Gastrocnemius medialis (tissue), 4 donors: Measurements from ENCODE around the gene CCNB3. TPM values are rescaled to one million over a fixed set of nuclear protein-coding genes. Genes with fewer than 3 reads are reported as not detected.

Experiments used
- ATAC-seq, 2 donors: fragments of 150-250 bp; one replicate each; pipeline ENCODE4 v1.9.1; 2016
- DNase-seq, 2 donors: peaks; one replicate each; pipeline ENCODE4 v3.0.0-alpha.2; 2019
- H3K27ac ChIP-seq, 4 donors: fragments of 200-600 bp; sonication (generic); 1 replicate in 1 of 4; 2 replicates in 3 of 4; pipeline ENCODE4 v1.5.1; 2016 to 2018; ENCODE audit warnings: mild to moderate bottlenecking in 2 of 4, moderate library complexity in 1 of 4
- H3K27me3 ChIP-seq, 3 donors: fragments of 200-600 bp; sonication (generic) in 2 of 3; 1 replicate in 1 of 3; 2 replicates in 2 of 3; pipeline versions ENCODE4 v1.5.1 to v1.6.0; 2016 to 2019; ENCODE audit warnings: mild to moderate bottlenecking in 1 of 3, moderate library complexity in 1 of 3
- H3K36me3 ChIP-seq, 2 donors: fragments of 200-600 bp; sonication (generic) in 1 of 2; one replicate each; pipeline ENCODE4 v1.5.1; 2017 to 2018
- H3K4me1 ChIP-seq, 2 donors: fragments of 200-600 bp; sonication (generic) in 1 of 2; one replicate each; pipeline ENCODE4 v1.5.1; 2016 to 2017; ENCODE audit warnings: mild to moderate bottlenecking in 2 of 2
- H3K4me3 ChIP-seq, 4 donors: fragments of 200-600 bp; sonication (generic) in 3 of 4; 1 replicate in 1 of 4; 2 replicates in 3 of 4; pipeline ENCODE4 v1.5.1; 2016 to 2019; ENCODE audit warnings: mild to moderate bottlenecking in 2 of 4
- H3K9me3 ChIP-seq, 3 donors: fragments of 200-600 bp; sonication (generic) in 2 of 3; 1 replicate in 1 of 3; 2 replicates in 2 of 3; pipeline ENCODE4 v1.5.1; 2016 to 2019
- POLR2A ChIP-seq, 2 donors: fragments of 450-650 bp; IDR thresholded peaks; one replicate each; pipeline ENCODE4 v1.6.1; 2017; ENCODE audit warnings: antibody characterized with exemption in 2 of 2, mild to moderate bottlenecking in 2 of 2, moderate library complexity in 2 of 2
- in situ Hi-C, 4 donors: fragments of 200-750 bp; cut with MboI; loops; one replicate each; pipeline versions ENCODE4 v1.15.0 to v1.8.0; 2017; ENCODE audit warnings: low sequenced_read_pairs in 4 of 4
- intact Hi-C: fragments of 100-400 bp; cut with DNase I; formaldehyde crosslinking; loops from one replicate; pipeline ENCODE4 v1.15.1; 2023; ENCODE audit warnings: low total_unique reads
- total RNA-seq, 4 donors: library from RNA; depleted of rRNA; stranded (reverse); fragments of >200 nt; gene quantifications; one replicate each; pipeline versions ENCODE4 v1.1.0 to v1.2.3, GENCODE V29; 2016
- TF ChIP-seq, protein P1 (sequence below), 5 experiments: fragments of 450-650 bp in 3 of 5; fragments of 200-600 bp in 2 of 5; sonication (generic) in 2 of 5; IDR thresholded peaks in 4 of 5; conservative IDR thresholded peaks in 1 of 5; 1 replicate in 4 of 5; 2 replicates in 1 of 5; pipeline ENCODE4 v1.5.1; 2016 to 2019; ENCODE audit warnings: antibody characterized with exemption in 5 of 5, mild to moderate bottlenecking in 3 of 5, moderate library complexity in 3 of 5

CCNB3 gene
- total RNA-seq, 4 donors from 2014 or later, result 0.26 to 2.4 (median 0.57) TPM

DNA sequence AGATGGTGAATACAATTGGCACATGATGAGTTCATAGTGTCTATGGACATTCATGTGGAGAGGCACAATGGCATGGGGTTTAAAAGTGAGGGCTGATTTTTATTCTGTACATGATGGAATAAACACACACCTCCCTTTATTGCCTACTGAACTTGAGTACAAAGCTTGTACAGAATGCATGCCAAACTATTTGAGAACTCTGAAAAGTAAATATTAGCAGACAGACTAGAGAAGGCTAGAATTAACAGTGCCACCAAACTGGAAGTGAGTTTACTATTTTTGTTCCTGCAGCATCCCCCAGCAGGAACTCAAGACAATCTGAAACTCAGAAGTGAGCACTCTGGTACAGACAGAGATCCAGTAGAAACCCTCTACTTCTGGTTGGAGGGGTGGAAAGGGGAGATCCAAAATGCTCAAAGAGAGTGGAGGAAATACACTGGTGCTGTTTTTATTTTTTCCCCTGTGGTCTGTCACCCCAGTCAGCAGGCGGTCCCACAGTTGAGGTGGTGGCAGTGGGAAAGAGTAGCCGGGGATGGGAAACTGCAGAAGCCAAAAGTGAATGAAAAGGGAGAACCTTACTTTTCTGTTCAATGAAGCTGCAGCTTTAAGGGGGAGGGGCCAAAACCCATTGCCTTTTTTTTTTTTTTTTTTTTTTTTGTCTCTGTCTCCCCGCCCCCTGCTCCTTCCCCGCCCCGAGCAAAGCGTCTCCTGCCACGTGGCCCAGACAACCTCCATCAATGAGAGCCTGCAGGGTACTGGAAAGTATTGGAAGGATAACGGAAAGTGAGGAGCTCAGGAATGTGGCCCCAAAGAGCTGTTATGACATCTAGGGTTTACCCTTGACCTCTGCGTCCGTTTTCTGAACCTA, 24.3 kb upstream of the CCNB3 start:
- Histone ChIP-seq H3K4me1 (no peaks in the 10 kb centered on the region), H3K27me3 (no peaks in the 10 kb centered on the region), H3K27ac (no peak overlapping the region), H3K36me3 (no peaks in the 10 kb centered on the region), H3K4me3 (no peak overlapping the region), H3K9me3 (no peaks in the 10 kb centered on the region)
- in situ Hi-C loops, result no loop called here
- ATAC-seq (no peak), DNase-seq (no peak)
- TF ChIP-seq, protein P1, sequence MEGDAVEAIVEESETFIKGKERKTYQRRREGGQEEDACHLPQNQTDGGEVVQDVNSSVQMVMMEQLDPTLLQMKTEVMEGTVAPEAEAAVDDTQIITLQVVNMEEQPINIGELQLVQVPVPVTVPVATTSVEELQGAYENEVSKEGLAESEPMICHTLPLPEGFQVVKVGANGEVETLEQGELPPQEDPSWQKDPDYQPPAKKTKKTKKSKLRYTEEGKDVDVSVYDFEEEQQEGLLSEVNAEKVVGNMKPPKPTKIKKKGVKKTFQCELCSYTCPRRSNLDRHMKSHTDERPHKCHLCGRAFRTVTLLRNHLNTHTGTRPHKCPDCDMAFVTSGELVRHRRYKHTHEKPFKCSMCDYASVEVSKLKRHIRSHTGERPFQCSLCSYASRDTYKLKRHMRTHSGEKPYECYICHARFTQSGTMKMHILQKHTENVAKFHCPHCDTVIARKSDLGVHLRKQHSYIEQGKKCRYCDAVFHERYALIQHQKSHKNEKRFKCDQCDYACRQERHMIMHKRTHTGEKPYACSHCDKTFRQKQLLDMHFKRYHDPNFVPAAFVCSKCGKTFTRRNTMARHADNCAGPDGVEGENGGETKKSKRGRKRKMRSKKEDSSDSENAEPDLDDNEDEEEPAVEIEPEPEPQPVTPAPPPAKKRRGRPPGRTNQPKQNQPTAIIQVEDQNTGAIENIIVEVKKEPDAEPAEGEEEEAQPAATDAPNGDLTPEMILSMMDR (IDR thresholded peaks at IDR 0.05 in 4 of 5, conservative IDR thresholded peaks at IDR 0.05 in 1 of 5), result no peak
- TF ChIP-seq POLR2A (IDR thresholded peaks at IDR 0.05), result no peak
- intact Hi-C loops, result no loop called here

DNA sequence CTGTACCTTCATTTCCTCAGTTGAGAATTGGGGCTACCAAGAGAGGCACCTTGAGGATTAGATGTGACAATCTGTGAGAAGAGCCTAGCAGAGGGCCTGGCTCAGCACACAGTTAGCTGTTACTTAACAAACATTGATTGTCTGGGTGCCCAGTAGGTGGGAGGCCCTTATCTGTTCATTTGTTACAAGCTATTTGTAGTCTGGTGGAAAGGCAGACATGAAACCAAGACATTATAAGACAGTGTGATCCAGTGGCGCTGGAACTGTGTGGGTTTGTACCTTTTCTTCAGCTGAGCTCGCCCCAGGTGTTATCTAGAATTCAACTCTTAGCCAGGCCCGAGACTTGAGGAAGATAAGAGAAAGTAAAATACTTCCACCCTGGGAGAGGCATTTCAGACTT, 20.7 kb upstream of the CCNB3 start:
- H3K4me3 ChIP-seq, result no peak overlapping the region
- H3K9me3 ChIP-seq, result no peaks in the 10 kb centered on the region
- no peak overlapping the region for H3K27ac ChIP-seq
- DNase-seq, result no peak
- H3K4me1 ChIP-seq, result no peaks in the 10 kb centered on the region
- intact Hi-C loops, result no loop called here
- H3K36me3 ChIP-seq, result no peaks in the 10 kb centered on the region
- in situ Hi-C loops, result no loop called here
- ATAC-seq, result no peak
- no peak for TF ChIP-seq POLR2A (IDR thresholded peaks at IDR 0.05)
- TF ChIP-seq, protein P1 (IDR thresholded peaks at IDR 0.05 in 4 of 5, conservative IDR thresholded peaks at IDR 0.05 in 1 of 5), result no peak
- H3K27me3 ChIP-seq, result no peaks in the 10 kb centered on the region

DNA sequence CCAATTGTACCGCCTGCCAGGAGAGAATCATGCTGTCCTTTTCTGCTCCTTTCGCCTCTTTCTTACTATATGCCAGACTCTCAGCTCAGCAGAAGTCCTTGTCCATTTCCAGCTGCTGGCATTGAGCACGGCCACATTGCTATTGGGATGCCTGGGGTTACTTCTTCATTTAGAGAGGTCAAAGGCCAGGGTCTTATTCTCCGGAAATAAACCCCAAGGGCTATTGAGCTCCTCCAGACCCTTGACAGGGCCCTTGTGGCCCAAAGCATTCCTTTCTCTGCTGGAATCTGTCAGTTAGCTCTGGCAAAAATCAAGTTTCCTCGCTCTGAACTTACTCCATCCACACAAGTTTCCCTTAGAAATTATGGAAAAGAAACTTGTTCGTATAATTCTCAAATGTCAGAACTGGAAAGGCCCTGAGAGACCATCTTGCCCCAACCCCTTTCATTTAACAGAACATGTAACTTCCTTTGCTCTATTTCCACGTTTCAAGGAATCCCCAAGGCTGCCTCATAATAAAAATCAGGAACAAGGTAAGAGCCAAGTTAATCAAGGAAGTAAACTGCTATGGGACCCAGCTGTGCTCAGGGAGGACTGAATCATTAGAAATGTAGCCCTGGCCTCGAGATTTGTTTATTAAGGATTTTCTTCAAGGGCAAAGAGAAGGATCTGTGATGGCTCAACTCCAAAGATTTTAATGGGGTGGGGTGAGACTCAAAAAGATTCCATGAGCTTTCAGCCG, 15.5 kb upstream of the CCNB3 start:
- H3K4me1 ChIP-seq, result no peaks in the 10 kb centered on the region
- H3K9me3 ChIP-seq, result no peaks in the 10 kb centered on the region
- TF ChIP-seq, protein P1 (IDR thresholded peaks at IDR 0.05 in 4 of 5, conservative IDR thresholded peaks at IDR 0.05 in 1 of 5), result no peak
- TF ChIP-seq POLR2A (IDR thresholded peaks at IDR 0.05), result no peak
- H3K36me3 ChIP-seq, result no peaks in the 10 kb centered on the region
- in situ Hi-C loops, result no loop called here
- intact Hi-C loops, result no loop called here
- DNase-seq (no peak), ATAC-seq (no peak)
- H3K4me3 ChIP-seq, result no peak overlapping the region
- H3K27ac ChIP-seq, result peak overlapping the region in 2 of 4 donors; percentile 39 to 58
- H3K27me3 ChIP-seq, result no peaks in the 10 kb centered on the region

DNA sequence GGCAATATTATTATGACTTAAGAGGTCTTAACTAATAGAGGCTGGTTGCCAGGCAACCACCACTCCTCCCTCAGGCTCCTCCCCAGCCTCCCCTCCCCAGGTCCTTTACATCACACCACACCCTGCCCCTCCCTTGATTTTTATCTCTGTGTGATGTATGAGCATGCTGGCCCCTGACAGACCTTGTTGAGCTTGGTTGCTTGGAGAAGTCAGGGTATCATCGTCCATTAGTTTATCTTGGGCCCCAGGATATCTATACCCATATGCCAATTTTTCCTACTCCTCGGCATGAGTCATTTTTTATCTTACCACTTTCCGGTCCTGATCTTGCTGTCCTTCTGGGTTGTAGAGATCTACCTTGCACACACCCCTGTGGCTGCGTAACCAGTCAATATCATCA, 6.2 kb upstream of the CCNB3 start:
- no peak for DNase-seq
- TF ChIP-seq, protein P1 (IDR thresholded peaks at IDR 0.05 in 4 of 5, conservative IDR thresholded peaks at IDR 0.05 in 1 of 5), result no peak
- TF ChIP-seq POLR2A (IDR thresholded peaks at IDR 0.05), result no peak
- Histone ChIP-seq H3K4me1 (no peaks in the 10 kb centered on the region), H3K9me3 (no peaks in the 10 kb centered on the region), H3K36me3 (no peaks in the 10 kb centered on the region), H3K27me3 (no peaks in the 10 kb centered on the region), H3K4me3 (no peak overlapping the region), H3K27ac (no peak overlapping the region)
- in situ Hi-C loops (no loop called here), intact Hi-C loops (no loop called here)
- no peak for ATAC-seq
